Stomach (tissue), 9 donors: ENCODE results near the gene ADGRF5. TPM values are rescaled to one million over a fixed set of nuclear protein-coding genes. Genes with fewer than 3 reads are reported as not detected.
A peak's percentile ranks its signal among the peaks of the same experiment; 100 is the strongest.

Experiments used
- DNase-seq, 2 donors: peaks; one replicate each; pipeline versions ENCODE4 v3.0.0 to v3.0.0-alpha.2; 2013 to 2019
- H3K27ac ChIP-seq, 5 donors: fragments of 200-600 bp in 4 of 5; sonication (generic) in 4 of 5; one replicate each; pipeline ENCODE4 v1.5.1; 2013 to 2019; ENCODE audit warnings: mild to moderate bottlenecking in 1 of 5, moderate library complexity in 1 of 5
- H3K27me3 ChIP-seq, 3 donors: fragments of 200-600 bp; sonication (generic); one replicate each; pipeline ENCODE4 v1.5.1; 2017 to 2019; ENCODE audit warnings: mixed run types in 1 of 3
- H3K36me3 ChIP-seq, 4 donors: fragments of 200-600 bp; sonication (generic); 1 replicate in 3 of 4; 2 replicates in 1 of 4; pipeline ENCODE4 v1.5.1; 2016 to 2019
- H3K4me1 ChIP-seq, 4 donors: fragments of 200-600 bp; sonication (generic); one replicate each; pipeline ENCODE4 v1.5.1; 2016 to 2019
- H3K4me3 ChIP-seq, 4 donors: fragments of 200-600 bp; sonication (generic) in 3 of 4; one replicate each; pipeline ENCODE4 v1.5.1; 2016 to 2019; ENCODE audit warnings: mild to moderate bottlenecking in 1 of 4
- H3K9me3 ChIP-seq, 4 donors: fragments of 200-600 bp; sonication (generic); one replicate each; pipeline ENCODE4 v1.5.1; 2016 to 2019
- EP300 ChIP-seq: sonication (generic); formaldehyde crosslinking; IDR thresholded peaks from one replicate; pipeline ENCODE4 v1.6.1; 2017; ENCODE audit warnings: antibody characterized with exemption
- POLR2A ChIP-seq, 4 donors: fragments of 450-650 bp; IDR thresholded peaks; one replicate each; pipeline ENCODE4 v1.6.1; 2016; ENCODE audit warnings: antibody characterized with exemption in 4 of 4, control low read depth in 2 of 4, mild to moderate bottlenecking in 1 of 4, moderate library complexity in 1 of 4
- POLR2AphosphoS5 ChIP-seq, 3 donors: sonication (generic); formaldehyde crosslinking; IDR thresholded peaks; one replicate each; pipeline ENCODE4 v1.6.1; 2016; ENCODE audit warnings: antibody characterized with exemption in 3 of 3
- WGBS, 5 donors: extraction: QIAGEN DNeasy Blood & Tissue Kit in 3 of 5; methylation state at CpG; one replicate each; pipeline versions ENCODE4 v1.1.5 to v1.1.7; 2013 to 2018; 5-methylcytosine and 5-hydroxymethylcytosine counted together
- intact Hi-C: fragments of 100-400 bp; cut with DNase I; formaldehyde crosslinking; loops from one replicate; pipeline ENCODE4 v1.15.1; 2023; ENCODE audit warnings: low total_unique reads
- polyA plus RNA-seq, 3 donors: library from polyadenylated mRNA; stranded (reverse); fragments of 200-250 nt; gene quantifications; one replicate each; pipeline ENCODE4 v1.2.3, GENCODE V29; 2013
- total RNA-seq, 5 donors: library from RNA; depleted of rRNA; stranded (reverse); fragments of >200 nt; gene quantifications; one replicate each; pipeline versions ENCODE4 v1.1.0 to v1.2.3, GENCODE V29; 2014 to 2016
- TF ChIP-seq, protein P1 (sequence below), 7 experiments: fragments of 450-650 bp in 4 of 7; fragments of 200-600 bp in 3 of 7; sonication (generic) in 3 of 7; IDR thresholded peaks; one replicate each; pipeline ENCODE4 v1.5.1; 2016 to 2019; ENCODE audit warnings: antibody characterized with exemption in 7 of 7, control low read depth in 2 of 7, mild to moderate bottlenecking in 1 of 7
- donor health status: healthy with polysubstance abuse.
- donor health status: Bipolar disorder and iron deficiency.
- donor health status: healthy.

The ADGRF5 gene
- total and polyA plus RNA-seq, 8 donors = 0.29 to 34.0 (median 3.9) TPM

DNA sequence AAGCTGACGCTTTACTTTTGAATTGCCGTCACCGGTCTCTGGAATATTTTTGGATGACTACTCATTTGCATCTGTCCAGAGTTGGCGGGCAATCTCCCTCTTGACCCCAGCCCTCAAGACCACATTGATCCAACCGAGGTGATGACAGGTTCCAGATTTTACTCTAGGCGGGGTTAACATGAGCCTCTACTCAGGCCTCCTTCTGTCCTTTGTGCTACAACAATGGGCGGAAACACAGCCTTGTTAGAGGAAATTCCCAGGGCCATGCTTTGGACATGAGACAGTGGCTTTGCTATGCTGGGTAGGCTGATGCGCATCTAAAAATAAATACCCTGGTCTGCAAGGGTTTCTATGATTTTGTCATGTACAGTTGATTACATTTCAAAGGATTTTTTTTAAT lies 27.0 kb upstream of the ADGRF5 start:
- 79 to 89% (median 82%) methylated on average over 8 of the region's 8 CpGs for WGBS, 5 donors
- Histone ChIP-seq H3K27ac (peak overlapping the region in 2 of 5 donors; percentile 45 to 56), H3K4me1 (peaks cover 0 to 5% (median 0%) of the 10 kb centered on the region in 4 donors), H3K36me3 (no peaks in the 10 kb centered on the region), H3K4me3 (no peak overlapping the region), H3K9me3 (no peaks in the 10 kb centered on the region), H3K27me3 (no peaks in the 10 kb centered on the region)
- intact Hi-C loops = no loop called here
- peak in 1 of 2 donors; percentile 60 for DNase-seq
- TF ChIP-seq POLR2A (IDR thresholded peaks at IDR 0.05) (no peak), POLR2AphosphoS5 (IDR thresholded peaks at IDR 0.05) (no peak), EP300 (no peak)
- TF ChIP-seq, protein P1, sequence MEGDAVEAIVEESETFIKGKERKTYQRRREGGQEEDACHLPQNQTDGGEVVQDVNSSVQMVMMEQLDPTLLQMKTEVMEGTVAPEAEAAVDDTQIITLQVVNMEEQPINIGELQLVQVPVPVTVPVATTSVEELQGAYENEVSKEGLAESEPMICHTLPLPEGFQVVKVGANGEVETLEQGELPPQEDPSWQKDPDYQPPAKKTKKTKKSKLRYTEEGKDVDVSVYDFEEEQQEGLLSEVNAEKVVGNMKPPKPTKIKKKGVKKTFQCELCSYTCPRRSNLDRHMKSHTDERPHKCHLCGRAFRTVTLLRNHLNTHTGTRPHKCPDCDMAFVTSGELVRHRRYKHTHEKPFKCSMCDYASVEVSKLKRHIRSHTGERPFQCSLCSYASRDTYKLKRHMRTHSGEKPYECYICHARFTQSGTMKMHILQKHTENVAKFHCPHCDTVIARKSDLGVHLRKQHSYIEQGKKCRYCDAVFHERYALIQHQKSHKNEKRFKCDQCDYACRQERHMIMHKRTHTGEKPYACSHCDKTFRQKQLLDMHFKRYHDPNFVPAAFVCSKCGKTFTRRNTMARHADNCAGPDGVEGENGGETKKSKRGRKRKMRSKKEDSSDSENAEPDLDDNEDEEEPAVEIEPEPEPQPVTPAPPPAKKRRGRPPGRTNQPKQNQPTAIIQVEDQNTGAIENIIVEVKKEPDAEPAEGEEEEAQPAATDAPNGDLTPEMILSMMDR (IDR thresholded peaks at IDR 0.05) = no peak

GRCh38 chr6:46947497-46947896 lies 25.8 kb upstream of the ADGRF5 start:
- TF ChIP-seq POLR2AphosphoS5 (IDR thresholded peaks at IDR 0.05) (no peak), POLR2A (IDR thresholded peaks at IDR 0.05) (no peak), EP300 (no peak)
- TF ChIP-seq, protein P1 (IDR thresholded peaks at IDR 0.05) = no peak
- Histone ChIP-seq H3K36me3 (no peaks in the 10 kb centered on the region), H3K4me3 (no peak overlapping the region), H3K27me3 (no peaks in the 10 kb centered on the region), H3K9me3 (no peaks in the 10 kb centered on the region), H3K4me1 (peaks cover 0 to 5% (median 0%) of the 10 kb centered on the region in 4 donors), H3K27ac (peak overlapping the region in 2 of 5 donors; percentile 5 to 43)
- DNase-seq = no peak
- intact Hi-C loops = no loop called here
- 74 to 90% (median 81%) methylated on average over 5 of the region's 5 CpGs for WGBS, 5 donors

DNA sequence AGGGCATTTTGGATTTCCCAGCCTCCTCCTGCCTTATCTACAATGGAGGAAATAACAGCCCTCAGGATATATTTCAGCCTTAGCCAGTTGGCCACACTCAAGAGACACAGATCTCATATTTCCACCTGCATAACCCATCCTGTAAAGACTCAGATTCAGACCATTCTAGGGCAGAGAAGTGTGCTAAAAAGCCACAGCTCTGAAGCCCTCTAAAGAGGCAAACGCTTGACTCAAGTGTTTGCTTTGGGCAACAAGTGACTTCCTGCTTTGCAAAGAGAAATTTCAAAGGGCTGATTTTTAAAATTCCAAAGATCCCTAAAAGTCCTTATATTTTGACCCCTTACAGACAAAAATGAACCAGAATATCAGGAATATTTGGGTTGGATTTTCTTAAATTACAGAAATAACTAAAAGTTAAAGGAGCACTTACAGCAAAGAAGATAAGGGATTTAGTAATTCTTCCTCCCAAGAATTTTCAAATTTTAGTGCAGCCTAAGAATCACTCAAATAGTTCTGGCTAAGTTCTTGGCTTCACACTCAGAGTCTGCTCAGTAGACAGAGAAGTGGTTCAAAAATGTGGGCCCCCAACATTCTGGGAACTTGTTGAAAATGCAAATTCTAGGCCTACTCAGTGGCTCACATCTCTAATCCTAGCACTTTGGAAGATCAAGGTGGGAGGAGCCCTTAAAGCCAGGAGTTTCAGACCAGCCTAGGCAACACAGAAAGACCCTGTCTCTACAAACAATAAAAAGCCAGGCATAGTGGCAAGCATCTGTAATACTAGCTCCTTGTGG lies 18.9 kb upstream of the ADGRF5 start:
- no peaks in the 10 kb centered on the region for H3K36me3 ChIP-seq
- WGBS, 5 donors = 32 to 45% (median 38%) methylated on average over 1 of the region's 1 CpG
- DNase-seq = no peak
- no peaks in the 10 kb centered on the region for H3K27me3 ChIP-seq
- intact Hi-C loops = no loop called here
- TF ChIP-seq EP300 (no peak), POLR2AphosphoS5 (IDR thresholded peaks at IDR 0.05) (no peak), POLR2A (IDR thresholded peaks at IDR 0.05) (no peak)
- TF ChIP-seq, protein P1 (IDR thresholded peaks at IDR 0.05) = no peak
- H3K27ac ChIP-seq = no peak overlapping the region
- H3K9me3 ChIP-seq = no peaks in the 10 kb centered on the region
- H3K4me3 ChIP-seq = no peak overlapping the region
- H3K4me1 ChIP-seq = no peaks in the 10 kb centered on the region

DNA sequence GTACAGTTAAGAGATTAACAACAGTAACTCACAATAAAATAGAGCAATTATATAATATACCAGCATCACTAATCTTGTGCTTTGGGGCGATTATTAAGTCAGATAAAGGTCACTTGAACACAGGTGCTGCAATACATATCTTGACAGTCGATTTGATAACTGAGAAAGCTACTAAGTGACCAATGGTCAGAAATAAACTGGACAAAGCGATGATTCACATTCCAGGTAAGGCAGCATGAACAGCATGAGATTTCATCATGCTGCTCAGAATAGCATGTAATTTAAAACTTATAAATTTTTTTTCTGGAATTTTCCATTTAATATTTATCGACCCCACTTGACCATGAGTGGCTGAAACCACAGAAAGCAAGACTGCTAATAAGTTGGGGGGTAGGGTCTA lies 15.9 kb upstream of the ADGRF5 start:
- WGBS, 5 donors = 75 to 87% (median 79%) methylated on average over 4 of the region's 4 CpGs
- no peaks in the 10 kb centered on the region for H3K4me1 ChIP-seq
- no peaks in the 10 kb centered on the region for H3K27me3 ChIP-seq
- no peaks in the 10 kb centered on the region for H3K36me3 ChIP-seq
- H3K4me3 ChIP-seq = no peak overlapping the region
- H3K27ac ChIP-seq = no peak overlapping the region
- H3K9me3 ChIP-seq = no peaks in the 10 kb centered on the region
- DNase-seq = no peak
- TF ChIP-seq EP300 (no peak), POLR2AphosphoS5 (IDR thresholded peaks at IDR 0.05) (no peak), POLR2A (IDR thresholded peaks at IDR 0.05) (no peak)
- TF ChIP-seq, protein P1 (IDR thresholded peaks at IDR 0.05) = no peak
- intact Hi-C loops = no loop called here
